ENCODE data around the gene ANKRD66. TPM values are rescaled to one million over a fixed set of nuclear protein-coding genes. Genes with fewer than 3 reads are reported as not detected.

ANKRD66 gene
- total RNA-seq, 2 experiments from 2014 or later, result not detected

DNA sequence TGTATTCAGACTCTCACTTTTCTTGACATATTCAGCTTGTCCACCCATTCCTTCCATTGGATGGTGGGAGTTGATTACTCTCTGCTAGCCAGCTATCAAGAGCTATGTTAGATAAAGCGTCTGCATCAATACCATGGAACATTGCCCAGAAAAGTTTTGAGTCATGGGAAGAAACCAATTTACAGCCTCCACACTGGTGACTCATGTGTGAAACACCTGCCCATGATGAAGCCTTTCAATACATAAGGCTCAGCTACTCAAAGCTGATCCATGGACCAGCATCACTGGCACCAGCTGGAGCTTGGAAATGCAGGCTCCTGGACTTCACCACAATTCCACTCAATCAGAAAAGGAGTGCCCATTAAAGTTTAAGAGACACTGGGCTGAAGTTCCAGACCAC is 27.6 kb upstream of the ANKRD66 start:
- H3K27me3 Mint-ChIP-seq, result peaks cover 42% of the 10 kb centered on the region
- H3K4me1 Mint-ChIP-seq (ENCODE audit: low read depth), result no peaks in the 10 kb centered on the region
- Histone ChIP-seq H3K4me1 (ENCODE audit: insufficient read depth, low read length) (no peaks in the 10 kb centered on the region), H3K9me3 (ENCODE audit: control insufficient read depth in 1 of 2, insufficient read depth in 1 of 2, low read length in 2 of 2) (no peaks in the 10 kb centered on the region), H3K27ac (ENCODE audit: low read depth in 1 of 2, low read length in 2 of 2) (no peak overlapping the region), H3K4me3 (ENCODE audit: low read length) (no peak overlapping the region), H3K27me3 (ENCODE audit: control insufficient read depth in 1 of 2, insufficient read depth in 2 of 2, low read length in 2 of 2) (peaks cover 0 to 6% of the 10 kb centered on the region in 2 experiments), H3K36me3 (ENCODE audit: insufficient read depth, low read length) (no peaks in the 10 kb centered on the region)
- DNase-seq (no peak), ATAC-seq (ENCODE audit: poor library complexity) (no peak)
- H3K36me3 Mint-ChIP-seq (ENCODE audit: low read depth), result no peaks in the 10 kb centered on the region
- ChIA-PET CTCF (no interaction called here), POLR2A (no interaction called here)
- intact Hi-C loops (cut with DNase I, micrococcal nuclease), result no loop called here
- H3K9me3 Mint-ChIP-seq, result no peaks in the 10 kb centered on the region
- TF ChIP-seq CTCF (IDR thresholded peaks at IDR 0.05), result no peak
- no peak overlapping the region for H3K4me3 Mint-ChIP-seq
- H3K27ac Mint-ChIP-seq, result no peak overlapping the region

DNA sequence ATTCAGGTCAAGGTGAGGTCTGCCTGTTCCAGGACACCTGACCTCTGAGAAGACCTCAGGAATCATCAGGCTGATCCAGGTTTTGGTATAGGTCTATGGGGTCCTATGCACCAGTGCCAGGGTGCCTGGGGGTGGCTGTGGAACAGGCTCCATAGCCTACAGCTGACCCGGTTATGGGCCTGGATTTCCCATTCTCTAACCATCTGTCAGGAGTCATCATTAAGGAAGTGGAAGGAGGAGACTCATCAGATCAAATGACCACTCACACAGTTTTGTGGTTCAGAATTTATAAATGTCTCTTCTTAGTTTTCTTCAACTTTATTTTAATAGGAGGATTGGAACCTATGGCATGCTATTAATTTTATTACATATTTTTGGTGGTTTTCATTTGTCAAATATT is 26.3 kb upstream of the ANKRD66 start:
- POLR2A ChIA-PET, result no interaction called here

GRCh38 chr6:46729787-46730326 is 16.9 kb upstream of the ANKRD66 start:
- Histone ChIP-seq H3K27ac (ENCODE audit: low read depth in 1 of 2, low read length in 2 of 2) (no peak overlapping the region), H3K36me3 (ENCODE audit: insufficient read depth, low read length) (no peaks in the 10 kb centered on the region), H3K4me3 (ENCODE audit: low read length) (no peak overlapping the region), H3K27me3 (ENCODE audit: control insufficient read depth in 1 of 2, insufficient read depth in 2 of 2, low read length in 2 of 2) (peaks cover 23 to 32% of the 10 kb centered on the region in 2 experiments), H3K4me1 (ENCODE audit: insufficient read depth, low read length) (no peaks in the 10 kb centered on the region), H3K9me3 (ENCODE audit: control insufficient read depth in 1 of 2, insufficient read depth in 1 of 2, low read length in 2 of 2) (no peaks in the 10 kb centered on the region)
- ChIA-PET CTCF (no interaction called here), POLR2A (no interaction called here)
- Mint-ChIP-seq H3K9me3 (no peaks in the 10 kb centered on the region), H3K27me3 (peaks cover 79% of the 10 kb centered on the region), H3K36me3 (ENCODE audit: low read depth) (no peaks in the 10 kb centered on the region), H3K27ac (no peak overlapping the region), H3K4me3 (no peak overlapping the region), H3K4me1 (ENCODE audit: low read depth) (no peaks in the 10 kb centered on the region)
- ATAC-seq (ENCODE audit: poor library complexity) (no peak), DNase-seq (no peak)
- intact Hi-C loops (cut with DNase I, micrococcal nuclease), result no loop called here
- TF ChIP-seq CTCF (IDR thresholded peaks at IDR 0.05), result no peak

More for the DNA sequence above, 26.3 kb upstream of the ANKRD66 start:
- Histone ChIP-seq H3K9me3 (ENCODE audit: control insufficient read depth in 1 of 2, insufficient read depth in 1 of 2, low read length in 2 of 2) (no peaks in the 10 kb centered on the region), H3K4me1 (ENCODE audit: insufficient read depth, low read length) (no peaks in the 10 kb centered on the region), H3K36me3 (ENCODE audit: insufficient read depth, low read length) (no peaks in the 10 kb centered on the region), H3K27ac (ENCODE audit: low read depth in 1 of 2, low read length in 2 of 2) (no peak overlapping the region), H3K4me3 (ENCODE audit: low read length) (no peak overlapping the region), H3K27me3 (ENCODE audit: control insufficient read depth in 1 of 2, insufficient read depth in 2 of 2, low read length in 2 of 2) (peaks cover 0 to 6% of the 10 kb centered on the region in 2 experiments)
- DNase-seq (no peak), ATAC-seq (ENCODE audit: poor library complexity) (no peak)
- H3K27me3 Mint-ChIP-seq, result peaks cover 49% of the 10 kb centered on the region
- intact Hi-C loops (cut with DNase I, micrococcal nuclease), result no loop called here
- no peak overlapping the region for H3K4me3 Mint-ChIP-seq
- CTCF ChIA-PET, result no interaction called here
- TF ChIP-seq CTCF (IDR thresholded peaks at IDR 0.05), result no peak
- no peak overlapping the region for H3K27ac Mint-ChIP-seq
- H3K36me3 Mint-ChIP-seq (ENCODE audit: low read depth), result no peaks in the 10 kb centered on the region
- no peaks in the 10 kb centered on the region for H3K4me1 Mint-ChIP-seq (ENCODE audit: low read depth)
- no peaks in the 10 kb centered on the region for H3K9me3 Mint-ChIP-seq

All from CD4-positive, alpha-beta T cell (primary cell).